ENCODE measurements around the gene IFT81. TPM values are rescaled to one million over a fixed set of nuclear protein-coding genes. Genes with fewer than 3 reads are reported as not detected.

Gene IFT81
- total RNA-seq, 1 donor from 2014 or later: 4.3 TPM

DNA sequence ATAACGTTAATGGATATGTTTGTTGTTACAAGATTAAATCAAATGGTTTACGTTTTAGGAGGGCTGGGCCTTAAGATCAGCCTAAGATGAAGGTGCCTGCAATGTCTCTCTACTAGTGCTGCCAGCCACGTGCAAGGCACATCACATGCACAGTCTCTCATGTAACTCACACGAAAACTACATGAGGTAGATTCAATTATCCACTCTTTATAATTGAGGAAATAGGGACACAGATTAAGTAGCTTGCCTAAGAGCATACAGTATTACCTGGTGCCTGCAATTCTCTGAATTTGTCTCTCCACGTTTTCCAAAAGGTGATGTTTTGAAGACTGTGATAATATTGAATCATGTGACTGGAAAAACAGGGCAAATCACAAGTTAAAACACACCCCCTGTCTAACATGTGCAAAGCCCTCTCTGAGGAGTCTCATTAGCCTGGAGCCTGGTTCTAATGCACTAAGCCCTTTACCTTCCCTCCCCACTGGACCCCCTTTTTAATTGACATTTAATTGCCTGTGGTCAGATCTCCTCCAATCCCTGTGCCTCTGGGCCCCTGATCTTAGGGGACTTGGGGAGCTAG, 142.3 kb downstream of the IFT81 start:
- no peak overlapping the region for H3K4me3 Mint-ChIP-seq
- no peaks in the 10 kb centered on the region for H3K36me3 Mint-ChIP-seq (ENCODE audit: low read depth)
- ATAC-seq (ENCODE audit: low read depth) (no peak), DNase-seq (no peak)
- ChIA-PET CTCF (no interaction called here), POLR2A (no interaction called here)
- H3K27me3 Mint-ChIP-seq: peaks cover 17% of the 10 kb centered on the region
- H3K27ac Mint-ChIP-seq: no peak overlapping the region
- TF ChIP-seq, protein P1, sequence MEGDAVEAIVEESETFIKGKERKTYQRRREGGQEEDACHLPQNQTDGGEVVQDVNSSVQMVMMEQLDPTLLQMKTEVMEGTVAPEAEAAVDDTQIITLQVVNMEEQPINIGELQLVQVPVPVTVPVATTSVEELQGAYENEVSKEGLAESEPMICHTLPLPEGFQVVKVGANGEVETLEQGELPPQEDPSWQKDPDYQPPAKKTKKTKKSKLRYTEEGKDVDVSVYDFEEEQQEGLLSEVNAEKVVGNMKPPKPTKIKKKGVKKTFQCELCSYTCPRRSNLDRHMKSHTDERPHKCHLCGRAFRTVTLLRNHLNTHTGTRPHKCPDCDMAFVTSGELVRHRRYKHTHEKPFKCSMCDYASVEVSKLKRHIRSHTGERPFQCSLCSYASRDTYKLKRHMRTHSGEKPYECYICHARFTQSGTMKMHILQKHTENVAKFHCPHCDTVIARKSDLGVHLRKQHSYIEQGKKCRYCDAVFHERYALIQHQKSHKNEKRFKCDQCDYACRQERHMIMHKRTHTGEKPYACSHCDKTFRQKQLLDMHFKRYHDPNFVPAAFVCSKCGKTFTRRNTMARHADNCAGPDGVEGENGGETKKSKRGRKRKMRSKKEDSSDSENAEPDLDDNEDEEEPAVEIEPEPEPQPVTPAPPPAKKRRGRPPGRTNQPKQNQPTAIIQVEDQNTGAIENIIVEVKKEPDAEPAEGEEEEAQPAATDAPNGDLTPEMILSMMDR (IDR thresholded peaks at IDR 0.05): no peak
- H3K9me3 Mint-ChIP-seq: no peaks in the 10 kb centered on the region
- intact Hi-C loops (cut with micrococcal nuclease): no loop called here
- H3K4me1 Mint-ChIP-seq: no peaks in the 10 kb centered on the region

DNA sequence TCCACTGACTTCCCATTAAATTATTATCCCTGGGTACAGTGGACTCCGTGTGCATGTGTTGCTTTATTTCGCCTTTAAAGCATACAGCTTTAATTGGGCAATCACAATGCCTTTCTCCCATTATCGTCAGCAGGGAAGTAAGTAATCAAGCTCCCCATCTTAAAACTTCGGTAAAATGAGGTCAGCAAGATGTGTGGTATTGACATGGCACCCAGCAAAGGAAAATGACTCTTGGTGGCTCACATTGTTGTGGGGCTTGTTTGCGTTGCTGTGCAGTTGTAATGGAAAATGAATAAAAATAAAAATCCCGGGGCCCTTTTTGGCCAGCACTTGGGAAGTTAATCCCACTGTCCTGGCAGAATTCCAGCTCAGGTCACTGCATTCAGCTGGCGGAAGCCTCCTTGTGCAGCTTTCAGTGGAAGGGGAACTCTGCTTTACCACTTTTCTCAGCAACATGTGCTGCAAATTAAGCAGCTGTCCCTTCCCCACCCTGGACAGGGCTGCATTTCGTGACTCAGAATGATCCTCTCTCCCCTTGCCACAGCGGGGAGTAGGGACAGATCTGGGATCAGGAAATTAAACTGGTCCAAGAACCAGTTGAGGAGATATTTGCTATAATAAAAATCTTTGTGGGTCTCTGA, 142.9 kb downstream of the IFT81 start:
- peaks cover 17% of the 10 kb centered on the region for H3K27me3 Mint-ChIP-seq
- DNase-seq: no peak
- no peaks in the 10 kb centered on the region for H3K36me3 Mint-ChIP-seq (ENCODE audit: low read depth)
- POLR2A ChIA-PET: no interaction called here
- no peaks in the 10 kb centered on the region for H3K4me1 Mint-ChIP-seq
- no peaks in the 10 kb centered on the region for H3K9me3 Mint-ChIP-seq
- TF ChIP-seq, protein P1 (IDR thresholded peaks at IDR 0.05): no peak
- CTCF ChIA-PET: no interaction called here
- intact Hi-C loops (cut with micrococcal nuclease): no loop called here
- H3K27ac Mint-ChIP-seq: no peak overlapping the region
- no peak overlapping the region for H3K4me3 Mint-ChIP-seq
- ATAC-seq (ENCODE audit: low read depth): no peak

Other genes with a start within 250 kb of the IFT81 start
- 26.5 and 30.0 TPM in 2 replicates for gene GLTP, start 243.8 kb upstream of the IFT81 start, total RNA-seq
- gene TCHP, start 224.1 kb upstream of the IFT81 start, total RNA-seq: 26.0 and 28.3 TPM in 2 replicates
- gene GIT2, start 128.0 kb upstream of the IFT81 start, total RNA-seq: 89.2 and 107 TPM in 2 replicates
- 121 and 135 TPM in 2 replicates for gene ANKRD13A, start 124.9 kb upstream of the IFT81 start, total RNA-seq
- 20.5 and 24.8 TPM in 2 replicates for gene C12orf76, start 75.8 kb upstream of the IFT81 start, total RNA-seq
- gene ATP2A2, start 156.9 kb downstream of the IFT81 start, total RNA-seq: 94.8 and 100 TPM in 2 replicates